Thymus (tissue), 11 donors: Measurements from ENCODE around the gene SHKBP1. TPM values are rescaled to one million over a fixed set of nuclear protein-coding genes. Genes with fewer than 3 reads are reported as not detected.

Experiments used
- DNase-seq, 9 donors: peaks; one replicate each; pipeline ENCODE4 v3.0.0-alpha.2; 2013; ENCODE audit warnings: low spot score in 9 of 9, low read depth in 6 of 9, missing footprints in 1 of 9
- H3K27ac ChIP-seq, 2 donors: one replicate each; pipeline ENCODE4 v1.5.1; 2013; ENCODE audit warnings: control low read depth in 1 of 2, low read depth in 1 of 2, low read length in 1 of 2, mild to moderate bottlenecking in 1 of 2, moderate library complexity in 1 of 2
- H3K27me3 ChIP-seq, 2 donors: one replicate each; pipeline ENCODE4 v1.5.1; 2013; ENCODE audit warnings: low read length in 1 of 2; ENCODE audit not compliant: control insufficient read depth in 2 of 2, insufficient read depth in 1 of 2
- H3K36me3 ChIP-seq, 2 donors: one replicate each; pipeline ENCODE4 v1.5.1; 2013; ENCODE audit warnings: low read length in 1 of 2, mild to moderate bottlenecking in 1 of 2, moderate library complexity in 1 of 2; ENCODE audit not compliant: control insufficient read depth in 2 of 2, insufficient read depth in 2 of 2
- H3K4me1 ChIP-seq, 2 donors: one replicate each; pipeline ENCODE4 v1.5.1; 2013; ENCODE audit warnings: low read length in 2 of 2; ENCODE audit not compliant: control insufficient read depth in 2 of 2, insufficient read depth in 2 of 2
- H3K4me3 ChIP-seq, 2 donors: one replicate each; pipeline ENCODE4 v1.5.1; 2013; ENCODE audit warnings: low read length in 2 of 2, control low read depth in 1 of 2, mild to moderate bottlenecking in 1 of 2
- H3K9me3 ChIP-seq, 2 donors: one replicate each; pipeline ENCODE4 v1.5.1; 2013; ENCODE audit warnings: low read length in 1 of 2, mild to moderate bottlenecking in 1 of 2; ENCODE audit not compliant: control insufficient read depth in 2 of 2, insufficient read depth in 1 of 2
- WGBS: extraction: QIAGEN DNeasy Blood & Tissue Kit; methylation state at CpG from one replicate; pipeline ENCODE4 v1.1.7; 2013; 5-methylcytosine and 5-hydroxymethylcytosine counted together
- polyA plus RNA-seq: library from polyadenylated mRNA; stranded (reverse); fragments of 200-250 nt; gene quantifications from one replicate; pipeline ENCODE4 v1.2.3, GENCODE V29; 2013
- total RNA-seq: library from RNA; stranded (reverse); fragments of 120-200 nt; gene quantifications from one replicate; pipeline ENCODE4 v1.2.4, GENCODE V29; 2013
- donor health status: healthy.

SHKBP1 gene
- total and polyA plus RNA-seq, 2 donors, result 33.1 to 117 TPM

GRCh38 chr19:40616178-40616577, 39.5 kb downstream of the SHKBP1 start:
- H3K36me3 ChIP-seq, result peaks cover 6 to 9% of the 10 kb centered on the region in 2 donors
- H3K4me3 ChIP-seq, result no peak overlapping the region
- peaks cover 0 to 12% of the 10 kb centered on the region in 2 donors for H3K9me3 ChIP-seq
- no peak overlapping the region for H3K27ac ChIP-seq
- no peak for DNase-seq
- peaks cover 3 to 39% of the 10 kb centered on the region in 2 donors for H3K27me3 ChIP-seq
- WGBS, result 99% methylated on average over 5 of the region's 5 CpGs
- peaks cover 3 to 22% of the 10 kb centered on the region in 2 donors for H3K4me1 ChIP-seq

- peaks cover 3 to 32% of the 10 kb centered on the region in 2 donors for H3K27me3 ChIP-seq
- DNase-seq, result no peak
- peaks cover 8 to 9% of the 10 kb centered on the region in 2 donors for H3K36me3 ChIP-seq
- no peak overlapping the region for H3K27ac ChIP-seq
- no peak overlapping the region for H3K4me3 ChIP-seq
- H3K4me1 ChIP-seq, result peaks cover 3 to 22% of the 10 kb centered on the region in 2 donors
- WGBS, result 97% methylated on average over 17 of the region's 17 CpGs
- H3K9me3 ChIP-seq, result peaks cover 0 to 12% of the 10 kb centered on the region in 2 donors
These were observed 40.3 kb downstream of the SHKBP1 start for GRCh38 chr19:40616941-40617340.

GRCh38 chr19:40617961-40618360, 41.3 kb downstream of the SHKBP1 start:
- H3K27ac ChIP-seq, result no peak overlapping the region
- H3K9me3 ChIP-seq, result peaks cover 0 to 9% of the 10 kb centered on the region in 2 donors
- no peak overlapping the region for H3K4me3 ChIP-seq
- H3K27me3 ChIP-seq, result peaks cover 2 to 21% of the 10 kb centered on the region in 2 donors
- DNase-seq, result no peak
- H3K36me3 ChIP-seq, result peaks cover 10 to 17% of the 10 kb centered on the region in 2 donors
- WGBS, result 97% methylated on average over 4 of the region's 4 CpGs
- peaks cover 3 to 20% of the 10 kb centered on the region in 2 donors for H3K4me1 ChIP-seq

- H3K4me3 ChIP-seq, result no peak overlapping the region
- peaks cover 0 to 5% of the 10 kb centered on the region in 2 donors for H3K27me3 ChIP-seq
- WGBS, result 86% methylated on average over 11 of the region's 11 CpGs
- peaks cover 10 to 22% of the 10 kb centered on the region in 2 donors for H3K36me3 ChIP-seq
- DNase-seq, result no peak
- H3K27ac ChIP-seq, result no peak overlapping the region
- no peaks in the 10 kb centered on the region for H3K9me3 ChIP-seq
- H3K4me1 ChIP-seq, result peaks cover 1 to 4% of the 10 kb centered on the region in 2 donors
These were observed 42.9 kb downstream of the SHKBP1 start for GRCh38 chr19:40619333-40620160.

- Histone ChIP-seq H3K27me3 (peaks cover 0 to 2% of the 10 kb centered on the region in 2 donors), H3K4me3 (no peak overlapping the region), H3K36me3 (peaks cover 10 to 22% of the 10 kb centered on the region in 2 donors), H3K27ac (no peak overlapping the region), H3K4me1 (no peaks in the 10 kb centered on the region), H3K9me3 (no peaks in the 10 kb centered on the region)
- 98% methylated on average over 8 of the region's 8 CpGs for WGBS
- DNase-seq, result no peak
These were observed 43.5 kb downstream of the SHKBP1 start for GRCh38 chr19:40620161-40620485.

- Histone ChIP-seq H3K27me3 (peaks cover 0 to 2% of the 10 kb centered on the region in 2 donors), H3K36me3 (peaks cover 10 to 30% of the 10 kb centered on the region in 2 donors), H3K4me3 (no peak overlapping the region), H3K9me3 (no peaks in the 10 kb centered on the region), H3K27ac (no peak overlapping the region), H3K4me1 (no peaks in the 10 kb centered on the region)
- DNase-seq, result no peak
- WGBS, result 98% methylated on average over 2 of the region's 2 CpGs
These were observed 44.6 kb downstream of the SHKBP1 start for GRCh38 chr19:40621283-40621682.

GRCh38 chr19:40621966-40622772, 45.5 kb downstream of the SHKBP1 start:
- Histone ChIP-seq H3K4me3 (no peak overlapping the region), H3K27me3 (no peaks in the 10 kb centered on the region), H3K36me3 (peaks cover 12 to 31% of the 10 kb centered on the region in 2 donors), H3K9me3 (no peaks in the 10 kb centered on the region), H3K27ac (no peak overlapping the region), H3K4me1 (no peaks in the 10 kb centered on the region)
- 95% methylated on average over 24 of the region's 24 CpGs for WGBS
- no peak for DNase-seq

- Histone ChIP-seq H3K9me3 (no peaks in the 10 kb centered on the region), H3K27me3 (no peaks in the 10 kb centered on the region), H3K27ac (no peak overlapping the region), H3K4me1 (no peaks in the 10 kb centered on the region), H3K36me3 (peaks cover 12 to 31% of the 10 kb centered on the region in 2 donors), H3K4me3 (no peak overlapping the region)
- no peak for DNase-seq
- WGBS, result 97% methylated on average over 7 of the region's 7 CpGs
These were observed 46.1 kb downstream of the SHKBP1 start for GRCh38 chr19:40622773-40623075.
